Astrocyte of the spinal cord (primary cell): ENCODE measurements around the gene SLC26A1.

ENCODE experiments used
- DNase-seq: peaks from one replicate; pipeline ENCODE4 v3.0.0; 2011; ENCODE audit warnings: low read depth, low spot score
- H3K4me3 ChIP-seq: 2 replicates; pipeline ENCODE4 v1.5.1; 2011; ENCODE audit warnings: low read depth, mild to moderate bottlenecking, low read length, moderate library complexity
- in situ Hi-C: cut with HindIII; loops from 2 replicates; pipeline ENCODE4 v1.10.0; 2017; ENCODE audit warnings: low sequenced_read_pairs
- TF ChIP-seq, protein P1 (sequence below): IDR thresholded peaks from 2 replicates; pipeline ENCODE4 v1.5.1; 2012; ENCODE audit warnings: low read depth, mild to moderate bottlenecking, low read length, inconsistent platforms

The SLC26A1 gene

DNA sequence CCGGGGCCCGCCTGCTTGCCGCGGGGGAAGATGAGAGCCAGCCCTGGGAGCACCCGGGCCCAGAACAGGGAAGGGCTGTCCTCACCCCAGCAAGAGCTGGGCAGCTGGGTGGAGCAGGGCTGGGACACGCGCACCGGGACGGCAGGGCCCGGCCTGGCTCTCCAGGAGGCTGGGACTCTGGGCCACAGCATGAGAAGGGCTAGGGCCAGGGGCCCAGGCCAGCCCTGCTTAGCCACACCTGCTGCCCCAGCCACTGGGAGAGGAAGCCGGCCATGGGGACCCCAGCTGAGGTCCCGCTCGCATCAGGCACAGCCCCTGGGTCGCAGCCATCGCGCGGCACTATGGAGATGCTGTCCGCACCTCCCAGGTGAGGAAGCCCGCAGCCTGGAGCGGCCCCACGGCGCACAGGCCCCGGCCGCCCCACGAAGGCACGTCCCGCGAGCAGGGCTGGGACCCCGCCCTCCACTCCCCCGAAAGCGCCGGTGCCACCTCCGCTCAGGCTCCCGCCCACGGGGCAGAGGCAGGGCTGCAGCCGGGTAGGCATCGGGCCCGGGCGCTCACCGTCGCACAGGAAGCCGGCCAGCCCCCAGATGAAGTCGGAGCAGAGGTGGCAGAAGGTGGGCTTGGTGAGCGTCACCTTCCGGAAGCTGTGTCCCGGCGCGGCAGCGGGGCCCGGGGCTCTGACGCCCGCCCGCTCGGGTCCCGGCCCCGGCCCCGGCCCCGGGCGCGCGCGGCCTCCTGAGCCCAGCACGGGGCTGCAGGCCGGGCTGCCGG lies 20.4 kb downstream of the SLC26A1 start:
- no peak for DNase-seq
- H3K4me3 ChIP-seq, result peak overlapping the region; percentile 53
- TF ChIP-seq, protein P1, sequence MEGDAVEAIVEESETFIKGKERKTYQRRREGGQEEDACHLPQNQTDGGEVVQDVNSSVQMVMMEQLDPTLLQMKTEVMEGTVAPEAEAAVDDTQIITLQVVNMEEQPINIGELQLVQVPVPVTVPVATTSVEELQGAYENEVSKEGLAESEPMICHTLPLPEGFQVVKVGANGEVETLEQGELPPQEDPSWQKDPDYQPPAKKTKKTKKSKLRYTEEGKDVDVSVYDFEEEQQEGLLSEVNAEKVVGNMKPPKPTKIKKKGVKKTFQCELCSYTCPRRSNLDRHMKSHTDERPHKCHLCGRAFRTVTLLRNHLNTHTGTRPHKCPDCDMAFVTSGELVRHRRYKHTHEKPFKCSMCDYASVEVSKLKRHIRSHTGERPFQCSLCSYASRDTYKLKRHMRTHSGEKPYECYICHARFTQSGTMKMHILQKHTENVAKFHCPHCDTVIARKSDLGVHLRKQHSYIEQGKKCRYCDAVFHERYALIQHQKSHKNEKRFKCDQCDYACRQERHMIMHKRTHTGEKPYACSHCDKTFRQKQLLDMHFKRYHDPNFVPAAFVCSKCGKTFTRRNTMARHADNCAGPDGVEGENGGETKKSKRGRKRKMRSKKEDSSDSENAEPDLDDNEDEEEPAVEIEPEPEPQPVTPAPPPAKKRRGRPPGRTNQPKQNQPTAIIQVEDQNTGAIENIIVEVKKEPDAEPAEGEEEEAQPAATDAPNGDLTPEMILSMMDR, result no peak
- in situ Hi-C loops, result no loop called here

DNA sequence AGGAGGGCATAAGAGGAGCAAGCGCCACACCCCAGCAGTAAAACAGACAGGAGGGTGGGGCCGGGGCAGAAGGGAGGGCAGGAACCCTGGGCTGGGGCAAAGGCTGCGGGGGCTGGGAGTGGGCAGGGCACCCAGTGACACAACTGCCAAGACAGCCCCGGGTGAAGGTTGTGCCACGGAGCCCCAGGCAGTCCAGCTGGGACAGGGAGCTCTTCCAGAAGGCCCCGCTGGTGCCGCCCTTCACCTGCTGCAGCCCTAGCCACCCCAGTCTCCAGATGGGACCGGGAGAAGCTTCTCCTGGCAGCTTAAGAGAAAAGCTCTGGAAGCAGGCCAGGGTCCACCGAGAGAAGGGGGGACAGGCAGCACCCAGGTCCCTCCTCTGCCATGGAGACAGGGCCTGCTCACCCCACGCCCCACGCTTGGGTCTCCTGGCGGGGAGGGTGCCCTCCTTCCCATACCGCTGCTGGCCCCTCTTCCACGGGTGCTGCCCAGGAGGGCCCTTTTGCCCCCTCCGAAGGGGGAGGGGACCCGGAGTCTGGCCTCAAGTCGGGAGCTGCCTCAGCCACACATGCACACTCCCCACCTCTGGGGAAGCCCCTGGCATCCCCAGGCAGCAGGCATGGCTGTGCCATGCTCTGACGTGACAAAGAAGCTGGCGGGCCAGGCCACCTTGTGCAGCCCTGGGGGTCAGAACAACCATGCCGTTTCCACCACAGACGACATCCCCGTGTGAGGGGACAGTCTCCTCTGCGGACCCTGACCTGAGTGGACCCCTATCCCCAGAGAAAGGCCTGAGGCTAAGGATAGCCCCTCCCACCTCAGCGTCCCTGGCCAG lies 21.3 kb downstream of the SLC26A1 start:
- in situ Hi-C loops, result no loop called here
- TF ChIP-seq, protein P1, result no peak
- peak overlapping the region; percentile 53 for H3K4me3 ChIP-seq
- no peak for DNase-seq

DNA sequence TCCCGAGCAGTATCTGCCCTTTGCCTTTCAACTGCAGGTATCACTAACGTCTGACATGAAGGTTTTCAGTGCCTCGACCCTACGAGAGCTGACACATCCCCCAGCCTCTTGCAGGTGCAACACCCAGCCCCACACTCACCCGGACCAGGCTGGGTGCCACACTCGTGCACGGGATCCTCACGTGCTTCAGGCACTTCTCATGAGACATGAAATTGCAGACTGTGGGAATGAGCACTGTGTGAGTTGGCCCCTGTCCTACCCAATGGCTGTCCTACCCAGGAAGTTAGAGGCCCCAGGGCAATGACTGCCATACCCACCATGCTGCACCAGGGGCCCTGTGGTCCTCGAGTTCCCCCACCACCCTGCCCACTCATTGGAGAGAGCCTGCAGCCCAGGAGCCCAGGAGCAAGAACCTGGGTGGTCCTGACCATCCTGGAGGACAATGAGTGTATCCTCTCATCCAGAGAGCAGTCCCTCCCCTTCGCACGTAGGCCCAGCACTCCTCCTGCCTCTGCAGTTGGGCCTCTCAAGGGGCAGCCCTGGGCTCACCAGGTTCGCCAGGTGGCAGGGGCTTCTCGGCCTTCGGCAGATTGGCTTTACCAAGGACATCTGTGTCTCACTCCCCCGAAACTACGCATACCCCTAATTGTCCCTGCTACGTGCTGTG lies 22.2 kb downstream of the SLC26A1 start:
- TF ChIP-seq, protein P1, result no peak
- no peak for DNase-seq
- no peak overlapping the region for H3K4me3 ChIP-seq
- in situ Hi-C loops, result no loop called here

DNA sequence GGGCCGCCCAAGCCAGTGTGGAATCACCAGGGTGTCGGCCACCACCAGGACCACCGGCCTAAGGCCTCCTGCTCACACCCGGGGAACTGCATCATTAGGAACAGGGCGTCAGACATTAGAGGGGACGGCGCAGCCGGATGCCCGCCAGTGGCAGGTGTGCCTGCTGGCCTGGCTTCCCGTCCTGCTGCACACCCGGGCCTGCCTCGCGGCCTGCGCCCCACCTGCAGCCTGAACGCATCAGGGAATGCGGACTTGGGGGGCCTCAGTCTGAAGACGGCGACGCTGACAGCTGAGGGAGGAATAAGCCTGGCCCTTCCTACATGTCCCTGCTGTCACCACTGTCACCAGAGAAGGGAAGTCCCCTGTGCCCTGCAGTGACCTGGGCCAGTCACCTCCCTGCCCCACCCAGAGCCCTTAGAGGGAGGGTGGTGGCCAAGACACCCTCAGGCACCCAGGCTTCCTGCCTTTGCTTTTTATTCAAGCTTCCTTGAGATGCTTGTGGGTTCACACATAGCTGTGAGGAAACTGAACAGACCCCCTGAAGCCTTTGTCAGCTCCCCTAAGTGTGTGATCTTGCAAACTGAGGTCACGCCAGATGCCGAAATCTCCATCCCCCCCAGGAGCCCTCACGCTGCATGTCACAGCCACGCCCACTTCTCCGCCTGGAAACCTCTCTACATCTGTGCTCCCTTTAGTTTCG lies 23.0 kb downstream of the SLC26A1 start:
- no peak overlapping the region for H3K4me3 ChIP-seq
- in situ Hi-C loops, result no loop called here
- TF ChIP-seq, protein P1, result no peak
- no peak for DNase-seq

DNA sequence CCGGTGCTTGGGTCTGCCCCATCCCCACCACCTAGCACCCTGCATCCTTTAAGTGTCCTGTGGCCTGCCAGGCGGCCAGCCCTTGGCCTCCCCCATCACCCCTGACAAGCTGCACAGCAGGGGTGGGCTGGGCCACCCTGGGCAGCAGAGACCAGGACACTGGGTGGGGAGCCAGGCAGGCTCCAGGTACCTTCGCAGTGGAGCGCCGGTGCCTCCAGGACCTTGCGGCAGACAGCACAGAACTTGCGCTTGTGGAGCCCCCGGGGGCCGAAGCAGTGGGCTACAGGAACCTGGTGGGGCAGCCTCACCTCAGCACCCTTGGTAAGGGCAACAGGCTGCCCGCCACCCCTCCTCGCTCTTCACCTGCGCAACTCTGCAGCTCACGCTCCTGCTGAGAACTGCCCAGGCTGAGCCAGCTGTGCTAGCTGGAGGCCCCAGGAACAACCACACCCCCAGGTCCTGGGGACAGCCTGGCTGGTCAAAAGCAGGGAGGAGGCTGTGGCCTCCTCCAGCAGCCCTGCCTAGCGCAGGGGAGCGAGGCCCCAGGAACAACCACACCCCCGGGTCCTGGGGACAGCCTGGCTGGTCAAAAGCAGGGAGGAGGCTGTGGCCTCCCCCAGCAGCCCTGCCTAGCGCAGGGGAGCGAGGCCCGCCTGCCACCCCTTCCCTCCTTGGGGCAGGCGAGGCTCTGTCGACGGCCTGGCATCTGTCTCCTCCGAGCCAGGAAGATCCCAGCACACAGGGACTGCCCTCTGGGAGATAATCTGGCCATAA lies 24.4 kb downstream of the SLC26A1 start:
- in situ Hi-C loops, result no loop called here
- TF ChIP-seq, protein P1, result no peak
- no peak for DNase-seq
- no peak overlapping the region for H3K4me3 ChIP-seq
